HEK293 (cell line): ENCODE measurements around the gene PRELID2.

Source experiments
- CTCF ChIA-PET: fragments of 350-600 bp; formaldehyde crosslinking; extraction: SDS; loops from one replicate; lab custom pipeline; 2021; ENCODE audit warnings: antibody characterized with exemption; lab: Yijun Ruan, JAX
- POLR2A ChIA-PET: fragments of 300-600 bp; formaldehyde crosslinking; extraction: SDS; loops from one replicate; lab custom pipeline; 2020; ENCODE audit warnings: antibody characterized with exemption, inconsistent platforms; lab: Yijun Ruan, JAX
- H3K27ac ChIP-seq: fragments of 200-500 bp; sonication (Bioruptor generic); 2 replicates; pipeline ENCODE4 v1.5.1; 2014; ENCODE audit warnings: low read depth, low read length, control low read depth, inconsistent platforms; ENCODE audit errors: extremely low read depth
- H3K36me3 ChIP-seq, 2 experiments: fragments of 200-500 bp in 1 of 2; sonication (Bioruptor generic) in 1 of 2; 1 replicate in 1 of 2; 2 replicates in 1 of 2; pipeline ENCODE4 v1.5.1; 2014 to 2017; ENCODE audit warnings: inconsistent platforms in 2 of 2, low read length in 2 of 2; ENCODE audit not compliant: control insufficient read depth in 2 of 2, insufficient read depth in 1 of 2
- H3K4me1 ChIP-seq: fragments of 200-500 bp; sonication (Bioruptor generic); 2 replicates; pipeline ENCODE4 v1.5.1; 2014; ENCODE audit warnings: mild to moderate bottlenecking, low read length, inconsistent platforms; ENCODE audit not compliant: control insufficient read depth, insufficient read depth
- H3K4me3 ChIP-seq: 2 replicates; pipeline ENCODE4 v1.5.1; 2011; ENCODE audit warnings: low read depth, mild to moderate bottlenecking, control low read depth, low read length, moderate library complexity
- H3K9me3 ChIP-seq: fragments of 200-500 bp; sonication (Bioruptor generic); 2 replicates; pipeline ENCODE4 v1.5.1; 2014; ENCODE audit warnings: low read depth, low read length, inconsistent platforms; ENCODE audit not compliant: control insufficient read depth, insufficient read depth
- IKZF3 ChIP-seq: fragments of 450-650 bp; IDR thresholded peaks from 2 replicates; pipeline ENCODE4 v1.5.0; 2018; ENCODE audit warnings: missing biosample characterization, mild to moderate bottlenecking, missing genetic modification characterization, moderate library complexity
- ZBTB21 ChIP-seq: fragments of 450-650 bp; formaldehyde crosslinking; IDR thresholded peaks from 2 replicates; pipeline ENCODE4 v1.5.1; 2017; ENCODE audit warnings: missing biosample characterization, missing genetic modification characterization
- ZFP41 ChIP-seq: fragments of 450-650 bp; formaldehyde crosslinking; IDR thresholded peaks from 2 replicates; pipeline ENCODE4 v1.5.1; 2016; ENCODE audit warnings: missing biosample characterization, missing genetic modification characterization, borderline replicate concordance
- ZIC2 ChIP-seq: fragments of 450-650 bp; formaldehyde crosslinking; IDR thresholded peaks from 2 replicates; pipeline ENCODE4 v1.5.1; 2016; ENCODE audit warnings: missing biosample characterization, missing genetic modification characterization
- ZNF174 ChIP-seq: fragments of 450-650 bp; formaldehyde crosslinking; IDR thresholded peaks from 2 replicates; pipeline ENCODE4 v1.5.0; 2017; ENCODE audit warnings: missing biosample characterization, mild to moderate bottlenecking, missing genetic modification characterization
- ZNF266 ChIP-seq: fragments of 450-650 bp; formaldehyde crosslinking; IDR thresholded peaks from 2 replicates; pipeline ENCODE4 v1.5.1; 2016; ENCODE audit warnings: missing biosample characterization, missing genetic modification characterization, low read depth
- ZNF629 ChIP-seq: fragments of 450-650 bp; formaldehyde crosslinking; IDR thresholded peaks from 2 replicates; pipeline ENCODE4 v1.5.1; 2017; ENCODE audit warnings: missing biosample characterization, missing genetic modification characterization
- ZSCAN30 ChIP-seq: fragments of 450-650 bp; IDR thresholded peaks from 2 replicates; pipeline ENCODE4 v1.5.1; 2018; ENCODE audit warnings: missing biosample characterization, mild to moderate bottlenecking, missing genetic modification characterization, moderate library complexity
- TF ChIP-seq, protein P1 (sequence below): fragments of 450-650 bp; formaldehyde crosslinking; IDR thresholded peaks from 2 replicates; pipeline ENCODE4 v1.5.1; 2016; ENCODE audit warnings: missing biosample characterization, missing genetic modification characterization, borderline replicate concordance
- TF ChIP-seq, protein P2 (sequence below): fragments of 450-650 bp; formaldehyde crosslinking; IDR thresholded peaks from 2 replicates; pipeline ENCODE4 v1.5.1; 2016; ENCODE audit warnings: missing biosample characterization, missing genetic modification characterization
- TF ChIP-seq, protein P3 (sequence below): sonication (generic); formaldehyde crosslinking; IDR thresholded peaks from 2 replicates; pipeline ENCODE4 v1.8.1; 2022; ENCODE audit warnings: mild to moderate bottlenecking, moderate library complexity, missing genetic modification reagents
- TF ChIP-seq, protein P4 (sequence below): fragments of 450-650 bp; IDR thresholded peaks from 2 replicates; pipeline ENCODE4 v1.5.1; 2018; ENCODE audit warnings: missing biosample characterization, missing genetic modification characterization
- TF ChIP-seq, protein P5 (sequence below): fragments of 450-650 bp; formaldehyde crosslinking; IDR thresholded peaks from 2 replicates; pipeline ENCODE4; 2016; ENCODE audit warnings: missing biosample characterization, missing genetic modification characterization
- TF ChIP-seq, protein P6 (sequence below): fragments of 450-650 bp; formaldehyde crosslinking; IDR thresholded peaks from 2 replicates; pipeline ENCODE4 v1.5.1; 2016; ENCODE audit warnings: missing biosample characterization, missing genetic modification characterization

Gene PRELID2

DNA sequence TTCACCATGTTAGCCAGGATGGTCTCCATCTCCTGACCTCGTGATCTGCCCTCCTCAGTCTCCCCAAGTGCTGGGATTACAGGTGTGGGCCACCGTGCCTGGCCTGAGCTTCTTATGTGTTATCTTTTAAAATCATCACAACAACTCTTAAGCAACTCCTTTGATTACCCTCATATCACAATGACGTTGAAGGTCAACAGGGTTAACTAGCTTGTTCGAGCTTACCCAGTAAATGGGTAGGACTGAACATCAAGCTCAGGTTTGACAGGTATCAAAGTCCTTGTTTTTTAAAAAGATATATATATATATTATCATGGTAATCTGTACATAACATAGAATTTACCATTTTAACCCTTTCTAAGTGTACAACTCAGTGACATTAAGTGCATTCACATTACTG, 34.6 kb upstream of the PRELID2 start:
- POLR2A ChIA-PET, result no interaction called here
- TF ChIP-seq ZFP41 (tag by site-specific recombination), result no peak
- TF ChIP-seq, protein P1, sequence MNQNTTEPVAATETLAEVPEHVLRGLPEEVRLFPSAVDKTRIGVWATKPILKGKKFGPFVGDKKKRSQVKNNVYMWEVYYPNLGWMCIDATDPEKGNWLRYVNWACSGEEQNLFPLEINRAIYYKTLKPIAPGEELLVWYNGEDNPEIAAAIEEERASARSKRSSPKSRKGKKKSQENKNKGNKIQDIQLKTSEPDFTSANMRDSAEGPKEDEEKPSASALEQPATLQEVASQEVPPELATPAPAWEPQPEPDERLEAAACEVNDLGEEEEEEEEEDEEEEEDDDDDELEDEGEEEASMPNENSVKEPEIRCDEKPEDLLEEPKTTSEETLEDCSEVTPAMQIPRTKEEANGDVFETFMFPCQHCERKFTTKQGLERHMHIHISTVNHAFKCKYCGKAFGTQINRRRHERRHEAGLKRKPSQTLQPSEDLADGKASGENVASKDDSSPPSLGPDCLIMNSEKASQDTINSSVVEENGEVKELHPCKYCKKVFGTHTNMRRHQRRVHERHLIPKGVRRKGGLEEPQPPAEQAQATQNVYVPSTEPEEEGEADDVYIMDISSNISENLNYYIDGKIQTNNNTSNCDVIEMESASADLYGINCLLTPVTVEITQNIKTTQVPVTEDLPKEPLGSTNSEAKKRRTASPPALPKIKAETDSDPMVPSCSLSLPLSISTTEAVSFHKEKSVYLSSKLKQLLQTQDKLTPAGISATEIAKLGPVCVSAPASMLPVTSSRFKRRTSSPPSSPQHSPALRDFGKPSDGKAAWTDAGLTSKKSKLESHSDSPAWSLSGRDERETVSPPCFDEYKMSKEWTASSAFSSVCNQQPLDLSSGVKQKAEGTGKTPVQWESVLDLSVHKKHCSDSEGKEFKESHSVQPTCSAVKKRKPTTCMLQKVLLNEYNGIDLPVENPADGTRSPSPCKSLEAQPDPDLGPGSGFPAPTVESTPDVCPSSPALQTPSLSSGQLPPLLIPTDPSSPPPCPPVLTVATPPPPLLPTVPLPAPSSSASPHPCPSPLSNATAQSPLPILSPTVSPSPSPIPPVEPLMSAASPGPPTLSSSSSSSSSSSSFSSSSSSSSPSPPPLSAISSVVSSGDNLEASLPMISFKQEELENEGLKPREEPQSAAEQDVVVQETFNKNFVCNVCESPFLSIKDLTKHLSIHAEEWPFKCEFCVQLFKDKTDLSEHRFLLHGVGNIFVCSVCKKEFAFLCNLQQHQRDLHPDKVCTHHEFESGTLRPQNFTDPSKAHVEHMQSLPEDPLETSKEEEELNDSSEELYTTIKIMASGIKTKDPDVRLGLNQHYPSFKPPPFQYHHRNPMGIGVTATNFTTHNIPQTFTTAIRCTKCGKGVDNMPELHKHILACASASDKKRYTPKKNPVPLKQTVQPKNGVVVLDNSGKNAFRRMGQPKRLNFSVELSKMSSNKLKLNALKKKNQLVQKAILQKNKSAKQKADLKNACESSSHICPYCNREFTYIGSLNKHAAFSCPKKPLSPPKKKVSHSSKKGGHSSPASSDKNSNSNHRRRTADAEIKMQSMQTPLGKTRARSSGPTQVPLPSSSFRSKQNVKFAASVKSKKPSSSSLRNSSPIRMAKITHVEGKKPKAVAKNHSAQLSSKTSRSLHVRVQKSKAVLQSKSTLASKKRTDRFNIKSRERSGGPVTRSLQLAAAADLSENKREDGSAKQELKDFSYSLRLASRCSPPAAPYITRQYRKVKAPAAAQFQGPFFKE (tag by site-specific recombination), result no peak
- TF ChIP-seq, protein P2, sequence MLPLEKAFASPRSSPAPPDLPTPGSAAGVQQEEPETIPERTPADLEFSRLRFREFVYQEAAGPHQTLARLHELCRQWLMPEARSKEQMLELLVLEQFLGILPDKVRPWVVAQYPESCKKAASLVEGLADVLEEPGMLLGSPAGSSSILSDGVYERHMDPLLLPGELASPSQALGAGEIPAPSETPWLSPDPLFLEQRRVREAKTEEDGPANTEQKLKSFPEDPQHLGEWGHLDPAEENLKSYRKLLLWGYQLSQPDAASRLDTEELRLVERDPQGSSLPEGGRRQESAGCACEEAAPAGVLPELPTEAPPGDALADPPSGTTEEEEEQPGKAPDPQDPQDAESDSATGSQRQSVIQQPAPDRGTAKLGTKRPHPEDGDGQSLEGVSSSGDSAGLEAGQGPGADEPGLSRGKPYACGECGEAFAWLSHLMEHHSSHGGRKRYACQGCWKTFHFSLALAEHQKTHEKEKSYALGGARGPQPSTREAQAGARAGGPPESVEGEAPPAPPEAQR, result no peak
- TF ChIP-seq ZNF174 (tag by site-specific recombination), result no peak
- TF ChIP-seq, protein P3, sequence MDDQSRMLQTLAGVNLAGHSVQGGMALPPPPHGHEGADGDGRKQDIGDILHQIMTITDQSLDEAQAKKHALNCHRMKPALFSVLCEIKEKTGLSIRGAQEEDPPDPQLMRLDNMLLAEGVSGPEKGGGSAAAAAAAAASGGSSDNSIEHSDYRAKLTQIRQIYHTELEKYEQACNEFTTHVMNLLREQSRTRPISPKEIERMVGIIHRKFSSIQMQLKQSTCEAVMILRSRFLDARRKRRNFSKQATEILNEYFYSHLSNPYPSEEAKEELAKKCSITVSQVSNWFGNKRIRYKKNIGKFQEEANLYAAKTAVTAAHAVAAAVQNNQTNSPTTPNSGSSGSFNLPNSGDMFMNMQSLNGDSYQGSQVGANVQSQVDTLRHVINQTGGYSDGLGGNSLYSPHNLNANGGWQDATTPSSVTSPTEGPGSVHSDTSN (CRISPR knock-in tag), result no peak
- H3K36me3 ChIP-seq, result no peaks in the 10 kb centered on the region
- no peak overlapping the region for H3K4me3 ChIP-seq
- no peaks in the 10 kb centered on the region; the same call in 1 of the 2 replicates for H3K4me1 ChIP-seq
- no peaks in the 10 kb centered on the region for H3K9me3 ChIP-seq
- H3K27ac ChIP-seq, result no peak overlapping the region
- CTCF ChIA-PET, result interaction anchor here (0.5 to 0.7 kb wide), 2 partner anchors 56 to 1319 kb away, joined by 3 to 6 read pairs; no protein-coding TSS in a partner anchor

DNA sequence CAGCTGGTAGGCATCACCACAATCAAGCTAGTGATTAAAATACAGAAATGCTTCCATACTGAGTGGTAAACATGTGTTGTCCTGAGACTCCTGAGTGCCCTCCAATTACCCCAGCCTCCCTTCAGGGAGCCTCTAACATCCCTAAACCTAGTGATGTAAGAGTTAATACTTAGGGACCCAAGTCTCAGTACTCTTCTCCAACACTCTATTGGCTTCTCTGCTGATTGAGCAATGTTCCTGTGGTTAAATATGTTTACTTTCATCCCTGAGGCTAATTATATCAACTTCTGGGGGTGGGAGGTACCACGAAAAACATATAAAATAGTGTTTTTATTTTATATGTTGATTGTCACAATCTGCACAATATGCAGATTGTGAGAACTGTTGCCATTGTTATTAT, 32.7 kb upstream of the PRELID2 start:
- ChIA-PET POLR2A (no interaction called here), CTCF (interaction anchor here (1.1 kb wide), 1 partner anchor 21 kb away, joined by 7 read pairs; no protein-coding TSS in a partner anchor)
- Histone ChIP-seq H3K9me3 (no peaks in the 10 kb centered on the region), H3K36me3 (no peaks in the 10 kb centered on the region), H3K4me1 (no peaks in the 10 kb centered on the region; the same call in 1 of the 2 replicates), H3K4me3 (no peak overlapping the region), H3K27ac (no peak overlapping the region)
- no peak for TF ChIP-seq IKZF3 (tag by site-specific recombination)
- no peak for TF ChIP-seq ZBTB21 (tag by site-specific recombination)
- TF ChIP-seq, protein P4, sequence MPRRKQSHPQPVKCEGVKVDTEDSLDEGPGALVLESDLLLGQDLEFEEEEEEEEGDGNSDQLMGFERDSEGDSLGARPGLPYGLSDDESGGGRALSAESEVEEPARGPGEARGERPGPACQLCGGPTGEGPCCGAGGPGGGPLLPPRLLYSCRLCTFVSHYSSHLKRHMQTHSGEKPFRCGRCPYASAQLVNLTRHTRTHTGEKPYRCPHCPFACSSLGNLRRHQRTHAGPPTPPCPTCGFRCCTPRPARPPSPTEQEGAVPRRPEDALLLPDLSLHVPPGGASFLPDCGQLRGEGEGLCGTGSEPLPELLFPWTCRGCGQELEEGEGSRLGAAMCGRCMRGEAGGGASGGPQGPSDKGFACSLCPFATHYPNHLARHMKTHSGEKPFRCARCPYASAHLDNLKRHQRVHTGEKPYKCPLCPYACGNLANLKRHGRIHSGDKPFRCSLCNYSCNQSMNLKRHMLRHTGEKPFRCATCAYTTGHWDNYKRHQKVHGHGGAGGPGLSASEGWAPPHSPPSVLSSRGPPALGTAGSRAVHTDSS, result no peak
- no peak for TF ChIP-seq ZSCAN30 (tag by site-specific recombination)
- TF ChIP-seq ZNF266 (tag by site-specific recombination), result no peak
- TF ChIP-seq, protein P5, sequence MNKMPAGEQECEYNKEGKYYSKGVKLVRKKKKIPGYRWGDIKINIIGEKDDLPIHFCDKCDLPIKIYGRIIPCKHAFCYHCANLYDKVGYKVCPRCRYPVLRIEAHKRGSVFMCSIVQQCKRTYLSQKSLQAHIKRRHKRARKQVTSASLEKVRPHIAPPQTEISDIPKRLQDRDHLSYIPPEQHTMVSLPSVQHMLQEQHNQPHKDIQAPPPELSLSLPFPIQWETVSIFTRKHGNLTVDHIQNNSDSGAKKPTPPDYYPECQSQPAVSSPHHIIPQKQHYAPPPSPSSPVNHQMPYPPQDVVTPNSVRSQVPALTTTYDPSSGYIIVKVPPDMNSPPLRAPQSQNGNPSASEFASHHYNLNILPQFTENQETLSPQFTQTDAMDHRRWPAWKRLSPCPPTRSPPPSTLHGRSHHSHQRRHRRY (tag by site-specific recombination), result no peak
- TF ChIP-seq, protein P1 (tag by site-specific recombination), result no peak
- no peak for TF ChIP-seq ZNF629 (tag by site-specific recombination)
- TF ChIP-seq ZIC2 (tag by site-specific recombination), result no peak
- TF ChIP-seq, protein P6, sequence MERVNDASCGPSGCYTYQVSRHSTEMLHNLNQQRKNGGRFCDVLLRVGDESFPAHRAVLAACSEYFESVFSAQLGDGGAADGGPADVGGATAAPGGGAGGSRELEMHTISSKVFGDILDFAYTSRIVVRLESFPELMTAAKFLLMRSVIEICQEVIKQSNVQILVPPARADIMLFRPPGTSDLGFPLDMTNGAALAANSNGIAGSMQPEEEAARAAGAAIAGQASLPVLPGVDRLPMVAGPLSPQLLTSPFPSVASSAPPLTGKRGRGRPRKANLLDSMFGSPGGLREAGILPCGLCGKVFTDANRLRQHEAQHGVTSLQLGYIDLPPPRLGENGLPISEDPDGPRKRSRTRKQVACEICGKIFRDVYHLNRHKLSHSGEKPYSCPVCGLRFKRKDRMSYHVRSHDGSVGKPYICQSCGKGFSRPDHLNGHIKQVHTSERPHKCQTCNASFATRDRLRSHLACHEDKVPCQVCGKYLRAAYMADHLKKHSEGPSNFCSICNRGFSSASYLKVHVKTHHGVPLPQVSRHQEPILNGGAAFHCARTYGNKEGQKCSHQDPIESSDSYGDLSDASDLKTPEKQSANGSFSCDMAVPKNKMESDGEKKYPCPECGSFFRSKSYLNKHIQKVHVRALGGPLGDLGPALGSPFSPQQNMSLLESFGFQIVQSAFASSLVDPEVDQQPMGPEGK (tag by site-specific recombination), result no peak
